Measurements from ENCODE around the gene NLGN3.

Gene NLGN3

DNA sequence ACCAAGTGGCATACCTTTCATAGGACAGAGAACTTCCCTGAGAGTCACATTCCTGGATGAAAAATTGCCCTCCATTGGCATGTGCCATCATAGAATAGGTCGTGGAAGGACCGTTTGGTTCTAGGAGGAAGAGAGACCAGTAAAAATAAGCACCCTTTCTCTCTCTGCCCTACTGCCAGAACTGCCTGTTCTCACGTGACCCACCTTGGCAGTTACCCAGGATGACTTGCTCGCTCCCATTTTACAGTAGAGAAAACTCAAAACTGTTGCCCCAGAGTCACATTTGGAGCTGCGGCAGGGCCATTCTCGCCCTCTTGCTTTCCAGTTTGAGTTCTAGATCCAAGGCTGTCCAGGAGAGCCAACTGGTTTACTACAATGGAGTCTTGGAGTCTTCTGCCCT lies 1.1 kb upstream of the NLGN3 start:
- Histone ChIP-seq H3K36me3 (ENCODE audit: control insufficient read depth, insufficient read depth, low read length) (no peaks in the 10 kb centered on the region), H2BK5ac (ENCODE audit: low read length) (no peak overlapping the region), H2BK120ac (ENCODE audit: low read depth, low read length) (no peak overlapping the region), H3K9ac (ENCODE audit: low read length) (no peak overlapping the region), H3K4me2 (ENCODE audit: low read length) (no peak overlapping the region), H3K23ac (ENCODE audit: low read length) (no peak overlapping the region), H3K27ac (ENCODE audit: low read depth, low read length) (no peak overlapping the region), H3K79me2 (ENCODE audit: control insufficient read depth, insufficient read depth, low read length) (no peaks in the 10 kb centered on the region), H3K18ac (ENCODE audit: low read length) (no peak overlapping the region), H3K4ac (ENCODE audit: low read depth, low read length) (no peak overlapping the region), H3K4me3 (ENCODE audit: low read length) (no peak overlapping the region), H4K5ac (ENCODE audit: low read length) (no peak overlapping the region), H2AK5ac (ENCODE audit: low read length) (no peak overlapping the region), H3K56ac (ENCODE audit: low read length) (no peak overlapping the region), H4K8ac (ENCODE audit: low read depth, low read length) (no peak overlapping the region), H3K4me1 (ENCODE audit: control insufficient read depth, low read depth, low read length) (no peaks in the 10 kb centered on the region), H3K27me3 (ENCODE audit: insufficient read depth, low read length, poor library complexity) (no peaks in the 10 kb centered on the region), H2BK15ac (replicated peaks; ENCODE audit: low read depth) (no peak overlapping the region), H3K79me1 (ENCODE audit: low read length) (no peaks in the 10 kb centered on the region)
- no CpG with 5 or more reads among the region's 6 CpGs for WGBS (ENCODE audit: extremely low coverage, insufficient coverage, low lambda C conversion rate)
- no peak for DNase-seq

DNA sequence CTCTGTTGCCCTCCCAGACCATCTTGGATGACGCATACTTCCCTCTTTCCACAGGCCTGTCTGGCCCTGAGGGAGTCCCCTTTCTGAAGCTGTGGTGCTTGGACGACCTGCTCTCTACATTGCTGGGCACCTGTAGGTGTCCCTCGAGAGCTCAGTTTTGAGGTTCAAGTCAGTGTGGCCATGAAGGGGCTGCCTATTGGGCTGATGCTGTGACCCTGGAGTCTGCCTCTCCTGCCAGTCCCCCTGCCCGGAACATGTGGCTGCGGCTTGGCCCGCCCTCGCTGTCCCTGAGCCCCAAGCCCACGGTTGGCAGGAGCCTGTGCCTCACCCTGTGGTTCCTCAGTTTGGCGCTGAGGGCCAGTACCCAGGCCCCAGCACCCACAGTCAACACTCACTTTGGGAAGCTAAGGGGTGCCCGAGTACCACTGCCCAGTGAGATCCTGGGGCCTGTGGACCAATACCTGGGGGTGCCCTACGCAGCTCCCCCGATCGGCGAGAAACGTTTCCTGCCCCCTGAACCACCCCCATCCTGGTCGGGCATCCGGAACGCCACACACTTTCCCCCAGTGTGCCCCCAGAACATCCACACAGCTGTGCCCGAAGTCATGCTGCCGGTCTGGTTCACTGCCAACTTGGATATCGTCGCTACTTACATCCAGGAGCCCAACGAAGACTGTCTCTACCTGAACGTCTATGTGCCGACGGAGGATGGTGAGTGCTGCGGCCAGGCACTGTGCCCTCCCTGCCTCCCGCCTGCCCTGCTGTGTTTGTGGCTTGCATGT lies 3.0 kb downstream of the NLGN3 start:
- no peak overlapping the region for H4K5ac ChIP-seq (ENCODE audit: low read length)
- H2BK5ac ChIP-seq (ENCODE audit: low read length) = no peak overlapping the region
- H3K27me3 ChIP-seq (ENCODE audit: insufficient read depth, low read length, poor library complexity) = no peaks in the 10 kb centered on the region
- no peak overlapping the region for H3K4me2 ChIP-seq (ENCODE audit: low read length)
- no peak overlapping the region for H2AK5ac ChIP-seq (ENCODE audit: low read length)
- H3K56ac ChIP-seq (ENCODE audit: low read length) = no peak overlapping the region
- no peak overlapping the region for H2BK15ac ChIP-seq (replicated peaks; ENCODE audit: low read depth)
- peak; percentile 20 for DNase-seq
- H3K23ac ChIP-seq (ENCODE audit: low read length) = no peak overlapping the region
- no CpG with 5 or more reads among the region's 28 CpGs for WGBS (ENCODE audit: extremely low coverage, insufficient coverage, low lambda C conversion rate)
- no peaks in the 10 kb centered on the region for H3K36me3 ChIP-seq (ENCODE audit: control insufficient read depth, insufficient read depth, low read length)
- H3K79me1 ChIP-seq (ENCODE audit: low read length) = no peaks in the 10 kb centered on the region
- no peak overlapping the region for H2BK120ac ChIP-seq (ENCODE audit: low read depth, low read length)
- no peaks in the 10 kb centered on the region for H3K4me1 ChIP-seq (ENCODE audit: control insufficient read depth, low read depth, low read length)
- H3K79me2 ChIP-seq (ENCODE audit: control insufficient read depth, insufficient read depth, low read length) = no peaks in the 10 kb centered on the region
- H4K8ac ChIP-seq (ENCODE audit: low read depth, low read length) = no peak overlapping the region
- H3K18ac ChIP-seq (ENCODE audit: low read length) = no peak overlapping the region
- no peak overlapping the region for H3K27ac ChIP-seq (ENCODE audit: low read depth, low read length)
- H3K4ac ChIP-seq (ENCODE audit: low read depth, low read length) = no peak overlapping the region
- no peak overlapping the region for H3K9ac ChIP-seq (ENCODE audit: low read length)
- no peak overlapping the region for H3K4me3 ChIP-seq (ENCODE audit: low read length)

DNA sequence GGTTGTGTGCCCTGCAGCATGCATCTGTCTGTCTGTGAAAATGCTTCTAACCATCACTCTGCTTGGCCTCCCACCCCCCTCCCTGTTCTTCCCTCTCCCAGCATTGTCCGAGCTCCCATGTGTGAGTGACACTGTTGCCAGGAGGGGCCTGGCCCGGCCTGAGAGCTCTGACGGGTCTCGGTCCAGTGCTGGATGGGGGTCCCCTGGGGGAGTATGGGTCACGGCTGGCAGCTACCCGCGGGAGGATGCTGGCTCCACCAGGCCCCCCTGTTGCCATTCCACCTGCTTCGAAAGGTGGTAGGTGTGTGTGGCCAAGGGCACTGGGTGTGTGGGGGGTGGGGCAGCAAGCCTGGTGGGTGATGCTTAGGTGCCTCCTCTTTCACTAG lies 3.6 kb downstream of the NLGN3 start:
- Histone ChIP-seq H3K27me3 (ENCODE audit: insufficient read depth, low read length, poor library complexity) (no peaks in the 10 kb centered on the region), H3K27ac (ENCODE audit: low read depth, low read length) (no peak overlapping the region), H3K4ac (ENCODE audit: low read depth, low read length) (no peak overlapping the region), H3K4me3 (ENCODE audit: low read length) (no peak overlapping the region), H3K79me2 (ENCODE audit: control insufficient read depth, insufficient read depth, low read length) (no peaks in the 10 kb centered on the region), H2BK120ac (ENCODE audit: low read depth, low read length) (no peak overlapping the region), H4K5ac (ENCODE audit: low read length) (no peak overlapping the region), H3K23ac (ENCODE audit: low read length) (no peak overlapping the region), H3K4me2 (ENCODE audit: low read length) (no peak overlapping the region), H3K36me3 (ENCODE audit: control insufficient read depth, insufficient read depth, low read length) (no peaks in the 10 kb centered on the region), H2BK15ac (replicated peaks; ENCODE audit: low read depth) (no peak overlapping the region), H3K18ac (ENCODE audit: low read length) (no peak overlapping the region), H3K79me1 (ENCODE audit: low read length) (no peaks in the 10 kb centered on the region), H2BK5ac (ENCODE audit: low read length) (no peak overlapping the region), H4K8ac (ENCODE audit: low read depth, low read length) (no peak overlapping the region), H3K4me1 (ENCODE audit: control insufficient read depth, low read depth, low read length) (no peaks in the 10 kb centered on the region), H2AK5ac (ENCODE audit: low read length) (no peak overlapping the region), H3K9ac (ENCODE audit: low read length) (no peak overlapping the region), H3K56ac (ENCODE audit: low read length) (no peak overlapping the region)
- no CpG with 5 or more reads among the region's 8 CpGs for WGBS (ENCODE audit: extremely low coverage, insufficient coverage, low lambda C conversion rate)
- no peak for DNase-seq

DNA sequence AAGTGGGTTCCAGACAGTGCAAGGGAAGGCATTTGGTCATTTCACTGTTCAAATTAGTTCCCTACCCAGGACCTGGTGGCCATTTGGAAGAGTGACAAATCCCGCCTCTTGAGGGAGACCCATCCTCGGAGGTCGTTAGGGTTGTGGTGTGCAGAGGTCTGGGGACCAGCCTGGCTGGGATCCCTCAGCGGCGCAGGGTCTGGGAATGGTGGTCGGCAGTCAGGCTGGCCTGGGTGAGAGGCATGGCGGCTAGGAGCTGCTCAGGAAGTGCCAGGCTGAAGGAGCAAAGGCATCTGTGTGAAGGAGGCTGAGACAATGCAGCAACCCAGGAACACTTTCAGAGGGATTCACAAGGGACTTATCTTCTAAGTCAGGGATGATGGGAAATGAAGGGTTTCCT lies 6.7 kb downstream of the NLGN3 start:
- Histone ChIP-seq H3K79me1 (ENCODE audit: low read length) (no peaks in the 10 kb centered on the region), H3K4me3 (ENCODE audit: low read length) (no peak overlapping the region), H3K9ac (ENCODE audit: low read length) (no peak overlapping the region), H3K18ac (ENCODE audit: low read length) (no peak overlapping the region), H2BK120ac (ENCODE audit: low read depth, low read length) (no peak overlapping the region), H3K4me1 (ENCODE audit: control insufficient read depth, low read depth, low read length) (no peaks in the 10 kb centered on the region), H4K5ac (ENCODE audit: low read length) (no peak overlapping the region), H3K27ac (ENCODE audit: low read depth, low read length) (no peak overlapping the region), H2BK5ac (ENCODE audit: low read length) (no peak overlapping the region), H3K4ac (ENCODE audit: low read depth, low read length) (no peak overlapping the region), H3K23ac (ENCODE audit: low read length) (no peak overlapping the region), H3K56ac (ENCODE audit: low read length) (no peak overlapping the region), H2BK15ac (replicated peaks; ENCODE audit: low read depth) (no peak overlapping the region), H3K36me3 (ENCODE audit: control insufficient read depth, insufficient read depth, low read length) (no peaks in the 10 kb centered on the region), H4K8ac (ENCODE audit: low read depth, low read length) (no peak overlapping the region), H3K79me2 (ENCODE audit: control insufficient read depth, insufficient read depth, low read length) (no peaks in the 10 kb centered on the region), H2AK5ac (ENCODE audit: low read length) (no peak overlapping the region), H3K4me2 (ENCODE audit: low read length) (no peak overlapping the region), H3K27me3 (ENCODE audit: insufficient read depth, low read length, poor library complexity) (no peaks in the 10 kb centered on the region)
- WGBS (ENCODE audit: extremely low coverage, insufficient coverage, low lambda C conversion rate) = no CpG with 5 or more reads among the region's 7 CpGs
- DNase-seq = no peak

DNA sequence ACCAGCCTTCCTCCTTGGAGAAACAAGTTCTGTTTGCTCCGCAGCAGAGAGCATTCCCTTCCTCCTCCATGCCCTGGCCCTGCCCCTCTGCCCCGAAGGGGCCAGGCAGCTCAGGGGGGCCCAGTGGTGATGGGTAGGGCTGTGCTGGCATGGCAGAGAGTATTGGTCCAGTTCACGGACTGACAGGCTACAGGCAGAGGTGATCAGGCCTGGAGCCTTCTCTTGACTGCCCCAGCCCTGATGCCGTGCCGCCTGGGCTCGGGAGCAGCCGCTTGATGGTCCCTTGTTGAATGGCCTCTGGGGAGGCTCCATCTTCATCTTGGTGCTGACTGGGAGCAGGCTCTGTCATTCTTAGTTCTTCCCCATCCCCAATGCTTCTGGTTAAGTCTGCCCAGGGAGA lies 9.6 kb downstream of the NLGN3 start:
- H4K5ac ChIP-seq (ENCODE audit: low read length) = no peak overlapping the region
- no peaks in the 10 kb centered on the region for H3K27me3 ChIP-seq (ENCODE audit: insufficient read depth, low read length, poor library complexity)
- no peak overlapping the region for H3K4me2 ChIP-seq (ENCODE audit: low read length)
- no peak for DNase-seq
- no peak overlapping the region for H2BK5ac ChIP-seq (ENCODE audit: low read length)
- H3K36me3 ChIP-seq (ENCODE audit: control insufficient read depth, insufficient read depth, low read length) = no peaks in the 10 kb centered on the region
- no peaks in the 10 kb centered on the region for H3K4me1 ChIP-seq (ENCODE audit: control insufficient read depth, low read depth, low read length)
- H2BK15ac ChIP-seq (replicated peaks; ENCODE audit: low read depth) = no peak overlapping the region
- H2AK5ac ChIP-seq (ENCODE audit: low read length) = no peak overlapping the region
- H3K23ac ChIP-seq (ENCODE audit: low read length) = no peak overlapping the region
- H4K8ac ChIP-seq (ENCODE audit: low read depth, low read length) = no peak overlapping the region
- no peak overlapping the region for H3K9ac ChIP-seq (ENCODE audit: low read length)
- no peak overlapping the region for H2BK120ac ChIP-seq (ENCODE audit: low read depth, low read length)
- H3K4ac ChIP-seq (ENCODE audit: low read depth, low read length) = no peak overlapping the region
- no peak overlapping the region for H3K27ac ChIP-seq (ENCODE audit: low read depth, low read length)
- H3K18ac ChIP-seq (ENCODE audit: low read length) = no peak overlapping the region
- no peaks in the 10 kb centered on the region for H3K79me1 ChIP-seq (ENCODE audit: low read length)
- H3K4me3 ChIP-seq (ENCODE audit: low read length) = no peak overlapping the region
- no peak overlapping the region for H3K56ac ChIP-seq (ENCODE audit: low read length)
- H3K79me2 ChIP-seq (ENCODE audit: control insufficient read depth, insufficient read depth, low read length) = no peaks in the 10 kb centered on the region
- WGBS (ENCODE audit: extremely low coverage, insufficient coverage, low lambda C conversion rate) = no CpG with 5 or more reads among the region's 7 CpGs

DNA sequence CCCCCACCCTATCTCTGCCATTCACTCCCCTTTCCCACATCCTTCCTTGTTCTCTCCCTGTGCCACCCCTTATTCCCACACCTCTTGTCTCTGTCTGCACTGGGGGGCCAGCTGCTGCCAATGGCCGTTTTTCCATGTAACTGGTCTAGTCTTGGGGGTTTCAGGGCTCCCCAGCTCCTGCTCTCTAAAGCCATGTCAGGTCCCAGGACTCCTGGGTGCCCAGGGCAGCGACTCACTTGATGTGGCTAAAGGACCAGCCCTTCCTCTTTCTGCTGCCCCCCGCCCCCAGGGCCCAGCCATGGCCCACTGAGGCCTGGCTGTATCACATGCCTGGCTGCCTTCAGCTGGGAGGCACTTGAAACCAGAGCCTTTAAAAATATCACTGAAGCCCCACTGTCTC lies 10.0 kb downstream of the NLGN3 start:
- Histone ChIP-seq H3K23ac (ENCODE audit: low read length) (no peak overlapping the region), H3K36me3 (ENCODE audit: control insufficient read depth, insufficient read depth, low read length) (no peaks in the 10 kb centered on the region), H4K8ac (ENCODE audit: low read depth, low read length) (no peak overlapping the region), H2BK15ac (replicated peaks; ENCODE audit: low read depth) (no peak overlapping the region), H3K4ac (ENCODE audit: low read depth, low read length) (no peak overlapping the region), H3K4me2 (ENCODE audit: low read length) (no peak overlapping the region), H3K9ac (ENCODE audit: low read length) (no peak overlapping the region), H3K18ac (ENCODE audit: low read length) (no peak overlapping the region), H3K79me1 (ENCODE audit: low read length) (no peaks in the 10 kb centered on the region), H4K5ac (ENCODE audit: low read length) (no peak overlapping the region), H3K56ac (ENCODE audit: low read length) (no peak overlapping the region), H3K27ac (ENCODE audit: low read depth, low read length) (no peak overlapping the region), H2AK5ac (ENCODE audit: low read length) (no peak overlapping the region), H3K79me2 (ENCODE audit: control insufficient read depth, insufficient read depth, low read length) (no peaks in the 10 kb centered on the region), H3K27me3 (ENCODE audit: insufficient read depth, low read length, poor library complexity) (no peaks in the 10 kb centered on the region), H3K4me1 (ENCODE audit: control insufficient read depth, low read depth, low read length) (no peaks in the 10 kb centered on the region), H2BK120ac (ENCODE audit: low read depth, low read length) (no peak overlapping the region), H3K4me3 (ENCODE audit: low read length) (no peak overlapping the region), H2BK5ac (ENCODE audit: low read length) (no peak overlapping the region)
- DNase-seq = no peak
- WGBS (ENCODE audit: extremely low coverage, insufficient coverage, low lambda C conversion rate) = no CpG with 5 or more reads among the region's 3 CpGs
